Activated T-cell treated with anti-CD3 and anti-CD28 coated beads, Interleukin-2, amount 50 U/mL, for 4 hours (primary cell): ENCODE measurements around the gene ANTXR1. TPM values are rescaled to one million over a fixed set of nuclear protein-coding genes. Genes with fewer than 3 reads are reported as not detected.
"Not testable (repeated sequence)": the region's sequence is repeated elsewhere in the genome, so short reads cannot be mapped to it uniquely, and the experiment has no call there.

Experiments
- ATAC-seq, 2 donors: fragments of 200-7000 bp; cut with Tn5 transposase; one replicate each; pipeline ENCODE4 v1.10.0; 2021
- DNase-seq: peaks from one replicate; pipeline ENCODE4 v3.0.0-alpha.2; 2020
- H3K27me3 Mint-ChIP-seq: one replicate; pipeline ENCODE4 v1.8.0; 2021; ENCODE audit warnings: low read depth, mixed read lengths
- H3K36me3 Mint-ChIP-seq: one replicate; pipeline ENCODE4 v1.8.0; 2022; ENCODE audit warnings: mixed read lengths; ENCODE audit not compliant: insufficient read depth
- H3K4me1 Mint-ChIP-seq: one replicate; pipeline ENCODE4 v1.8.0; 2021; ENCODE audit warnings: low read depth, mixed read lengths
- H3K4me3 Mint-ChIP-seq: one replicate; pipeline ENCODE4 v1.8.0; 2021; ENCODE audit warnings: mild to moderate bottlenecking, moderate library complexity, mixed read lengths
- H3K9me3 Mint-ChIP-seq: one replicate; pipeline ENCODE4 v1.8.0; 2021; ENCODE audit warnings: mixed read lengths
- total RNA-seq, 3 donors: library from RNA; stranded (reverse); gene quantifications; one replicate each; pipeline ENCODE4 v1.2.1, GENCODE V29; 2021

Gene ANTXR1
- total RNA-seq, 3 donors from 2014 or later: 0.40 to 0.79 (median 0.43) TPM

GRCh38 chr2:69213201-69213600, 200.2 kb downstream of the ANTXR1 start:
- Mint-ChIP-seq H3K27me3 (no peaks in the 10 kb centered on the region), H3K36me3 (no peaks in the 10 kb centered on the region), H3K4me3 (no peak overlapping the region), H3K4me1 (no peaks in the 10 kb centered on the region), H3K9me3 (no peaks in the 10 kb centered on the region)
- no peak for DNase-seq
- no peak for ATAC-seq

DNA sequence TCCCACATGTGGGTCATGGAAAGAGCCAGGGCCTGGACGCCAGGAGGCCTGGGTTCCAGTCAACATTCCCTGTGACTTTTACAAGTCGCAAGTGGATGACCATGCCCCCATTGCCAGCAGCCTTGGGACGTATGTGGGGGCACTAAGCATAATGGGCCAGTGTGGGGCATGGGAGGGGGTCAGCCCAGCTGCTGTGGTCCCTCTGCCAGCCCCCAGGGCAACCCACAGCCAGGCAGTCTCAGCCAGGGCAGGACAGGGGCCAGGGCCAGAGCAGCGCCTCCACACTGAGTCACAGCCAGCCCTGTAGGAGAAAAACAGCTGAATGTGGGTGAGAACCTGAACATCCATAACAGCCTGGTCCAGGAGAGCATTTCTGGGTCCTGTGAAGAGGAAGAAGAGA, 200.8 kb downstream of the ANTXR1 start:
- H3K4me1 Mint-ChIP-seq: no peaks in the 10 kb centered on the region
- H3K36me3 Mint-ChIP-seq: no peaks in the 10 kb centered on the region
- no peak overlapping the region for H3K4me3 Mint-ChIP-seq

GRCh38 chr2:69214898-69215297, 201.9 kb downstream of the ANTXR1 start:
- no peak for ATAC-seq
- no peak for DNase-seq
- no peaks in the 10 kb centered on the region for H3K4me1 Mint-ChIP-seq
- H3K4me3 Mint-ChIP-seq: no peak overlapping the region
- H3K36me3 Mint-ChIP-seq: no peaks in the 10 kb centered on the region
- no peaks in the 10 kb centered on the region for H3K9me3 Mint-ChIP-seq
- H3K27me3 Mint-ChIP-seq: no peaks in the 10 kb centered on the region

More for the DNA sequence above, 200.8 kb downstream of the ANTXR1 start:
- DNase-seq: no peak
- H3K27me3 Mint-ChIP-seq: no peaks in the 10 kb centered on the region
- no peak for ATAC-seq
- no peaks in the 10 kb centered on the region for H3K9me3 Mint-ChIP-seq

DNA sequence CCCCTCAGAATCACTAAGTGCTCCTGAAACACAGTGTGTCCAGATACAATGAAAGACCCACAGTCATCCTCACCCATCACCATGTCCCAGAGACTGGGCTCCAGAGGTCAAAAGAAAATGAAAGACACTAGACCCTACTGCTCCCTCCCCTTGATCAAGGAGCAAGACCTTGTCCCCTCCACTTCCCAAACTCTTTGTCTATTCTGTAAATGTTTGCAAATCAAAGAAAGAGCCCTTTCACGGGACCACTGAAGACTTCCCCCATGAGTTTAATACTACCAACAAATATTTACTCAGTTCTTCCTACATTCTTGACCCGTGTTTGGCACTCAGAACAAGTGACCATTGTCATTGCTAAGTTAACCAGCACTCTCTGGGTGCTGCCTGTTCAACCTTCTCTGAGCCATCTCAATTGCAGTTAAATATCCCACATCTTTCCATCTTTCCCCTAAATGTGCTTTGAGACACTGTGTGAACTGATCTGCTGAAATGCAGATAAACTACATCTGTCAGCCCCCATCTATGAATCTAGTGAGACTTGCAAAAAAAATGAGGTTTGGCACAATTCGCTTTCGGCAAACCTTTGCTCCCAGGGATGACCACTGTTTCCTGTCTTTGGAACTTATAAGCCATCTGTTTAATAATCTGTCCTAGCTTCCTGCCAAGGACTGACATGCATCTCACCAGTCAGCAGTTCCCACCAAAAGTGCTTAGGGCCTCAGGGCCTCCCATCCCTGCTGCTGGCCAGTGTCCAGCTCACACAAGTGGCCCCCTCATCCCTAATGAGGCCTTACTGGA, 203.8 kb downstream of the ANTXR1 start:
- no peak for ATAC-seq
- no peaks in the 10 kb centered on the region for H3K9me3 Mint-ChIP-seq
- DNase-seq: no peak
- H3K4me3 Mint-ChIP-seq: no peak overlapping the region
- no peaks in the 10 kb centered on the region for H3K4me1 Mint-ChIP-seq
- H3K36me3 Mint-ChIP-seq: no peaks in the 10 kb centered on the region
- no peaks in the 10 kb centered on the region for H3K27me3 Mint-ChIP-seq

DNA sequence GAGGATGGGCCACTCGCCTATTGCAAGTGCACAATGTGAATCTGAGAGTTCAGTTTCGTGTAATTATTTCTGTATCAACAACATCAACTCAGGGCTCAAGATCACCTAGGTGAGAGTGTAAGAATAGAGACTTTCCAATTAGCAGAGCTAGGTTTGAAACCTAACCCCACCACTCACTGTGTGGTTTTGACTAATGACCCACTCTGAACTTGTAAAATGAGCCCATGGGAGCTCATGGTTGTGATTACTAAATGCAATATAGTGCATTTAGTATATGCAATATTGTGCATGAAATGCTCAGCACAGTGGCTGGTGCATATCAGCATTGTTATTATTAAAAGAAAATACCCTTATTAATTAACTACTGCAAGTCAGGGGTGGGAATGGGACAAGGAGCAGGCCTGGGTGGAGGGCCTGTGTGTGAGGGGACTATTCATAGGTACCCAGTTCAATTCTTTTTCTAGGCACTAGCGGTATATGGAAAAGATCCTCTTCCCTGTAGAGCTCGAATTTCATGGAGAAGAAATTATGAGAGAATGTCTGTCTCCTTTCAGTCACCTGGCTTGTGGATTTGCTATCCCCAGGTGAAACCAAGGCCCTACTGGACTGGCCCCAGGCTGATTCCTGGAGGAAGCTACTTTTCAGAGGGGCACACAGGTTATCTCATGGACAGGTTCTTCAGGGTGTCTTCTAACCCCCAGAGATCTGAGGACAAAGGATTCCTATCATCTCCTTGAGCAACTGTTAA, 204.5 kb downstream of the ANTXR1 start:
- no peaks in the 10 kb centered on the region for H3K4me1 Mint-ChIP-seq
- H3K9me3 Mint-ChIP-seq: no peaks in the 10 kb centered on the region
- ATAC-seq: no peak
- H3K4me3 Mint-ChIP-seq: no peak overlapping the region
- no peaks in the 10 kb centered on the region for H3K27me3 Mint-ChIP-seq
- no peak for DNase-seq
- H3K36me3 Mint-ChIP-seq: no peaks in the 10 kb centered on the region

DNA sequence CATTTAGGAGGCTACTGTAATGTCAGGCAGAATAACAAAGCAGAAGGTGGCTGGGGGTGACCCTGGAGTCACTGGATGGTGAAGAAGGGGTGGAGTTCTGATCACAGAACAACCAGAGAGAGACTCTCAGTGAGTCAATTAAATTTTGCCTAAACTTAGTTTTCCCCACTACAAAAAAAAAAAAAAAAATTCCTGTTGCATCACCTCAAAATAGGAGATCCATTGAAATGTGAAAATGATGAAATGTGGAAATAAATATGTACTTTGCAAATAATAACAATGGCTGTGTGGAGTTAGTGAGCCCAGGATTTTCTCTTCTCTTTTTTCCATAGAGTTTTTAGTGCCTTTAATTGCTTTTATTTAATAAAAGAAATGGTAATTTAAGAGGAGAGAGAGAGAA, 208.5 kb downstream of the ANTXR1 start:
- DNase-seq: no peak
- Mint-ChIP-seq H3K36me3 (no peaks in the 10 kb centered on the region), H3K27me3 (peaks cover 17% of the 10 kb centered on the region), H3K4me3 (no peak overlapping the region), H3K9me3 (no peaks in the 10 kb centered on the region), H3K4me1 (no peaks in the 10 kb centered on the region)
- ATAC-seq: no peak

DNA sequence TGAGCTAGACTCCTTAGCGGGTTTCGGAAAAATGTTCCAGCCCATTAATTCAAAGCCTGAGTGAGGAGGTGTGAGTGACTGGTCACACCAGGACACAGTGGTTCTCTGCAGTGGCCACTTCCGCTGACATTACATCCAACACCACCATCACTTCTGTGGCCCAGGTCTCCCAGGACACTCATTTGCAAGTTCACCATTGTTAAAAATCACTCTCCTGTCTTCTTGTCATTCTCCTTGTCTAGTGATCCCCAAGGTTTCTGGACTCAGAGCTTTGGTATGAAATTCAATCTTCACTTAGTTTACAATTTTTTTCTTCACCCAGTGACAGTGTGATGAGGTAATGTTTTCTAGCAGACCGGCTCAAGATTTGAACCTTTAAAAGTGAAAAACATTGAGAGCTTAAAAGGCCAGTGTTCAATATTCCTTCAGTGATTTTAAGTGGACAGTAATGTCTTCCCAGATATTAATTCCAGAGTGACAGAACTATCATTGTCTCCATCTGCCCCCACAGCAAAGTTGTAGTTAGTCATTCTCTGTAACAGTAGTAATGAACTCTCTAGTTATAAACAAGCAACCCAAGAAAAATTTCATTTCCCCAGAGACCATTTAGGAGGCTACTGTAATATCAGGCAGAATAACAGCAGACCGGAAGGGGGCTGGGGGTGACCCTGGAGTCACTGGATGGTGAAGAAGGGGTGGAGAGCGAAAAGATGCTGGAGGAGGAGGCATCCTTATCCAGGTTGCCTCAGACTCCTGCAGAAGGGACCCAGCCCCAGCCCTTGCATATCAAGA, 209.2 kb downstream of the ANTXR1 start:
- H3K27me3 Mint-ChIP-seq: peaks cover 17% of the 10 kb centered on the region
- H3K4me3 Mint-ChIP-seq: no peak overlapping the region
- no peaks in the 10 kb centered on the region for H3K4me1 Mint-ChIP-seq
- no peaks in the 10 kb centered on the region for H3K36me3 Mint-ChIP-seq
- no peak for DNase-seq
- H3K9me3 Mint-ChIP-seq: no peaks in the 10 kb centered on the region
- ATAC-seq: no peak

DNA sequence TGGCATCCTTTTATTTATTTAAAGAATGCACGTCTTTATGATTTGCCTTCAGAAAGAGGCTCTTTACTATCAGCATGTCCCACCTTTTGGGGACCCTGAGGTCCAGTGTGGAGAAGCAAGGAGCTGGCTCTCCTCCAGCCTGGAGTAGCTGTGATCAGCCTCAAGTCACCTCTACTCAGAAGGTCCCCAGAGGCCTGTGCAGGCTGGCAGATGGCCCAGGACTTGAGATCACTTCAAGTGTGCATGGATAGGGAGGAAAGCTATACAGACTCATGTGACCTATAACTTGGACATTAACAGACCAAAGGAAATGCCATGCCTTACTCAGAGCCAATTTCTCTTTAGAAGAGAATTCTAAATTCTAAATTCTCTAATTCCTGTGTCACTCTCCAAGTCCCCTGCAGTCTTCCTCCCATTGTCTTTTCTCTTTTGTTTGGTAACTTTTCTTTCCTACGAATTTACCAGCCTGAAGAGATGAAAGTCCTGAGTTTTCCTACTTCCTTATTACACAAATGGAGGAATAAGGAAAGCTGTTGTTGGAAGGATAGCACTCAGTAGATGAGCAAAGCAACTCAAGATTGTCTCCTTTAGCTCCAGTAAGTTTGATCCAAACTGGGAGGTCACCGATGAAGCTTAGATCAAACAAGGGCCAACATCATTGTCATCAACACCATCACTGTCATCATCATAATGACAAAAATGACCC, 210.1 kb downstream of the ANTXR1 start:
- H3K27me3 Mint-ChIP-seq: peaks cover 17% of the 10 kb centered on the region
- DNase-seq (no peak), ATAC-seq (no peak)
- no peaks in the 10 kb centered on the region for H3K9me3 Mint-ChIP-seq
- H3K36me3 Mint-ChIP-seq: no peaks in the 10 kb centered on the region
- H3K4me1 Mint-ChIP-seq: no peaks in the 10 kb centered on the region
- no peak overlapping the region for H3K4me3 Mint-ChIP-seq

DNA sequence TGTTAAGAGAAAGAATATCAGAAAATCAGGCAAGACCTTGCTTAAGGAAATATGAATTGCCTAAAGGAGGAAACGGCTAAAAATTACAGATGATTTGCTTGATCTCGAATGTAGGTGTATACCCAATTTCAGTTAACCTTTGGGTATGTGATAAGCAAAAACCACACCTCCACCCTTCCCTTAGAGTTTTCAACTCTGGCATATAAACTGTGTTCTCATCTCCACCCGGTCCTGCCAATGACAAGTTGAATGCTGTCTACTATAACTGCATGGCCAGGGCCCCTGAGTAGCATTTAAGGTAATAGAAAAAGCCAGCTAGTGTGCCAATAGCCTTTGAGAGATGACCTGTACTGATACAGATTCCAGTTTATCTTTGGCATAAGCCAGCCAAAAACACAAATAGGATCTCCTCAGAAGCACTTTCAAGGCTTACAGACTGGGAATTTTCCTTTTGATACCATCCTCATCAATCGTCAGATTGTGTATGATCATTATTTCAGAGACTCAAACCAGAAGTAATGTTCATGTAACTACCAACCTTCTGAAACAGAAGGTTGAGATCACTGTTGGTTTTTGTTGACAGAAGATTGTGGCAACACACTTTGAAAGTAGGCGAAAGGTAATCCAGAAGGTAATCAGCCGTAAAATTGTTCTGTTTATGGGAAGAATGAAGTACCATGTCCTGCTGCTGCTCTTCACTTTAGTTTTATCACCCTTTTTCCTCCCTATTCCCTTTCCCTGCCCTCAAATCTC, 211.0 kb downstream of the ANTXR1 start:
- H3K27me3 Mint-ChIP-seq: peaks cover 17% of the 10 kb centered on the region
- no peaks in the 10 kb centered on the region for H3K36me3 Mint-ChIP-seq
- ATAC-seq: no peak
- no peaks in the 10 kb centered on the region for H3K4me1 Mint-ChIP-seq
- no peak for DNase-seq
- no peaks in the 10 kb centered on the region for H3K9me3 Mint-ChIP-seq
- no peak overlapping the region for H3K4me3 Mint-ChIP-seq

DNA sequence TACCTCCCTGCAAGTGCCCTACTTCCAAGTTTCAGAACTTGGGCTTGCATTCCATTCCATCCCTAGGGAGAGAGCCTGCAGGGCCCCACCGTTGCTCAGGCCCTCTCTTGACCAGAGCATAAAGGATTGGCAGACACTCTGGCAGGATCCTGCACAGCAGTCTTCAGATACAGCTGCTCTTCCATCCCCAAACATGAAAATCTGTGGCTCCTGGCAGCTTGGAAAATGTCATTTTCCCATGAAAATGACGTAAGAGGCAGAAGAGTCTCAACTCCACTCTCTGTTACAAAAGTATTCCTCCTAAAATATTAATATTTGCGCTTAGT, 211.5 kb downstream of the ANTXR1 start:
- Mint-ChIP-seq H3K4me3 (no peak overlapping the region), H3K27me3 (peaks cover 17% of the 10 kb centered on the region), H3K36me3 (no peaks in the 10 kb centered on the region), H3K9me3 (no peaks in the 10 kb centered on the region), H3K4me1 (no peaks in the 10 kb centered on the region)
- no peak for ATAC-seq
- DNase-seq: no peak

DNA sequence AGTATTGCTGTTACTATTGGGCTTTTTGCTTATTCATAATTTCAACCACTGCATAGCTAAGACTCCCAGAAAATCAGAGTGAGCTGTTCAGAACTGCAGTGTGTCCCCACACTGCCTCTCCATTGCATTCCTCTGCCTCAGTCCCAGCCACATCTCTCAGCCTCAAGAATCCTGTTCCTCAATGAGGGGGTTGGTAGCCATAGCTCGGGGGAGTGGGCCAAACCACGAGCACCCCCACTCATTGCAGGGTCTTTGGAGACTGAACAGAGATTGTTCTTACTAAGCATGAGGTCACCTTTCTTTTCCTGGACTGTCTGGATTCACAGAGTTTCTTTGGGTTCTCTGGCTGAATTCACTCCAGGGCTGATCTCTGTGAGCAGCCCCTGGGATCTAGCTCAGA, 213.0 kb downstream of the ANTXR1 start:
- ATAC-seq (no peak), DNase-seq (no peak)
- H3K9me3 Mint-ChIP-seq: no peaks in the 10 kb centered on the region
- H3K4me1 Mint-ChIP-seq: no peaks in the 10 kb centered on the region
- no peak overlapping the region for H3K4me3 Mint-ChIP-seq
- no peaks in the 10 kb centered on the region for H3K36me3 Mint-ChIP-seq
- H3K27me3 Mint-ChIP-seq: peaks cover 19% of the 10 kb centered on the region

GRCh38 chr2:69226903-69227302, 213.9 kb downstream of the ANTXR1 start:
- DNase-seq: no peak
- Mint-ChIP-seq H3K4me3 (no peak overlapping the region), H3K9me3 (no peaks in the 10 kb centered on the region), H3K36me3 (no peaks in the 10 kb centered on the region), H3K4me1 (no peaks in the 10 kb centered on the region), H3K27me3 (peaks cover 21% of the 10 kb centered on the region)
- no peak for ATAC-seq

GRCh38 chr2:69227716-69228115, 214.7 kb downstream of the ANTXR1 start:
- Mint-ChIP-seq H3K27me3 (peaks cover 21% of the 10 kb centered on the region), H3K4me3 (no peak overlapping the region), H3K4me1 (no peaks in the 10 kb centered on the region), H3K36me3 (no peaks in the 10 kb centered on the region), H3K9me3 (no peaks in the 10 kb centered on the region)
- no peak for ATAC-seq
- no peak for DNase-seq

GRCh38 chr2:69230946-69231345, 218.0 kb downstream of the ANTXR1 start:
- H3K4me1 Mint-ChIP-seq, H3K36me3 Mint-ChIP-seq, H3K9me3 Mint-ChIP-seq, H3K4me3 Mint-ChIP-seq, ATAC-seq, H3K27me3 Mint-ChIP-seq, DNase-seq: not testable (repeated sequence)
